B cell (primary cell): Measurements from ENCODE around the gene CCDC107. TPM values are rescaled to one million over a fixed set of nuclear protein-coding genes. Genes with fewer than 3 reads are reported as not detected.
"Not testable (repeated sequence)": the region's sequence is repeated elsewhere in the genome, so short reads cannot be mapped to it uniquely, and the experiment has no call there.

Source experiments
- ATAC-seq: fragments of 200-7000 bp; cut with Tn5 transposase; one replicate; pipeline ENCODE4 v1.10.0; 2021; ENCODE audit warnings: low read depth, mild to moderate bottlenecking, moderate number of reproducible peaks, moderate library complexity
- CTCF ChIA-PET: fragments of 350-600 bp; sonication (Branson Sonifier 250); formaldehyde crosslinking; loops from one replicate; lab custom pipeline; 2021; ENCODE audit warnings: antibody characterized with exemption, inconsistent platforms; lab: Charles Lee
- POLR2A ChIA-PET: fragments of 350-600 bp; sonication (Branson Sonifier 250); formaldehyde crosslinking; loops from one replicate; lab custom pipeline; 2021; ENCODE audit warnings: antibody characterized with exemption; lab: Charles Lee
- DNase-seq: peaks from one replicate; pipeline ENCODE4 v3.0.0; 2013
- H2AFZ ChIP-seq: 2 replicates; pipeline ENCODE4 v1.6.1; 2012; ENCODE audit warnings: mild to moderate bottlenecking, low read depth, low read length; ENCODE audit not compliant: insufficient read depth, poor library complexity, severe bottlenecking
- H3K27ac ChIP-seq, 2 donors: 1 replicate in 1 of 2; 2 replicates in 1 of 2; pipeline ENCODE4 v1.5.1; 2012 to 2013; ENCODE audit warnings: low read length in 2 of 2, mild to moderate bottlenecking in 2 of 2, moderate library complexity in 1 of 2
- H3K27me3 ChIP-seq, 4 experiments: fragments of 200-600 bp in 1 of 4; sonication (generic) in 1 of 4; replicated peaks in 1 of 4; 1 replicate in 2 of 4; 2 replicates in 2 of 4; pipeline versions ENCODE4 v1.6.1 to v1.7.0; 2013 to 2016; ENCODE audit warnings: low read length in 3 of 4, mild to moderate bottlenecking in 2 of 4, mixed read lengths in 1 of 4, moderate library complexity in 1 of 4; ENCODE audit not compliant: insufficient read depth in 4 of 4, control insufficient read depth in 3 of 4; ENCODE audit errors: control extremely low read depth in 1 of 4
- H3K36me3 ChIP-seq, 2 experiments: replicated peaks in 1 of 2; 1 replicate in 1 of 2; 2 replicates in 1 of 2; pipeline versions ENCODE4 v1.6.1 to v1.7.1; 2013; ENCODE audit warnings: low read length in 1 of 2; ENCODE audit not compliant: insufficient read depth in 2 of 2, control insufficient read depth in 1 of 2; ENCODE audit errors: control extremely low read depth in 1 of 2, extremely low read depth in 1 of 2
- H3K4me1 ChIP-seq, 2 donors: fragments of 200-600 bp in 1 of 2; sonication (generic) in 1 of 2; 1 replicate in 1 of 2; 2 replicates in 1 of 2; pipeline versions ENCODE4 v1.5.1 to v1.6.1; 2013 to 2017; ENCODE audit warnings: low read length in 2 of 2; ENCODE audit not compliant: control insufficient read depth in 2 of 2, insufficient read depth in 2 of 2
- H3K4me2 ChIP-seq: replicated peaks from 2 replicates; pipeline ENCODE3; 2012; ENCODE audit warnings: mild to moderate bottlenecking, low read depth, low read length; ENCODE audit not compliant: poor library complexity, severe bottlenecking
- H3K4me3 ChIP-seq, 5 experiments: fragments of 200-600 bp in 1 of 5; sonication (generic) in 1 of 5; 1 replicate in 3 of 5; 2 replicates in 2 of 5; pipeline versions ENCODE4 v1.5.1 to v1.7.0; 2011 to 2016; ENCODE audit warnings: low read length in 4 of 5, mild to moderate bottlenecking in 4 of 5, low read depth in 2 of 5, control low read depth in 1 of 5, moderate library complexity in 1 of 5; ENCODE audit not compliant: insufficient read depth in 1 of 5; ENCODE audit errors: control extremely low read depth in 1 of 5, extremely low read depth in 1 of 5
- H3K79me2 ChIP-seq: fragments of 200-600 bp; sonication (generic); one replicate; pipeline ENCODE4 v1.6.0; 2016; ENCODE audit warnings: low read length; ENCODE audit not compliant: control insufficient read depth, insufficient read depth
- H3K9ac ChIP-seq: fragments of 200-600 bp; sonication (generic); 2 replicates; pipeline ENCODE4 v1.6.1; 2017; ENCODE audit warnings: mild to moderate bottlenecking, low read length, moderate library complexity
- H3K9me3 ChIP-seq, 3 donors: one replicate each; pipeline versions ENCODE4 v1.6.1 to v1.7.1; 2013; ENCODE audit warnings: low read length in 2 of 3; ENCODE audit not compliant: control insufficient read depth in 2 of 3, insufficient read depth in 1 of 3; ENCODE audit errors: control extremely low read depth in 1 of 3
- H4K20me1 ChIP-seq: 2 replicates; pipeline ENCODE4 v1.6.0; 2012; ENCODE audit warnings: mild to moderate bottlenecking, low read length; ENCODE audit not compliant: insufficient read depth, control insufficient read depth, poor library complexity, severe bottlenecking
- H3K27ac Mint-ChIP-seq: one replicate; pipeline ENCODE4 v1.8.0; 2021; ENCODE audit warnings: mixed read lengths
- H3K27me3 Mint-ChIP-seq: one replicate; pipeline ENCODE4 v1.8.0; 2021; ENCODE audit warnings: mixed read lengths
- H3K4me1 Mint-ChIP-seq: one replicate; pipeline ENCODE4 v1.8.0; 2021; ENCODE audit warnings: mixed read lengths
- H3K4me3 Mint-ChIP-seq: one replicate; pipeline ENCODE4 v1.8.0; 2021; ENCODE audit warnings: mixed read lengths
- H3K9me3 Mint-ChIP-seq: one replicate; pipeline ENCODE4 v1.8.0; 2022; ENCODE audit warnings: mixed read lengths; ENCODE audit not compliant: insufficient read depth
- WGBS: methylation state at CpG from one replicate; pipeline ENCODE4 v1.1.5; 2013; ENCODE audit warnings: missing lambda C conversion rate; ENCODE audit not compliant: insufficient coverage; 5-methylcytosine and 5-hydroxymethylcytosine counted together
- intact Hi-C: fragments of 100-400 bp; cut with micrococcal nuclease; formaldehyde crosslinking; loops from one replicate; pipeline ENCODE4 v1.10.0; 2022
- polyA plus RNA-seq: library from polyadenylated mRNA; depleted of rRNA; stranded (reverse); fragments of >200 nt; gene quantifications from 2 replicates; pipeline ENCODE4 v1.2.3, GENCODE V29; 2012
- total RNA-seq, 2 donors: library from RNA; stranded (reverse); fragments of 120-200 nt in 1 of 2; gene quantifications; 1 replicate in 1 of 2; 2 replicates in 1 of 2; pipeline versions ENCODE4 v1.2.3 to v1.2.4, GENCODE V29; 2013 to 2022

Gene CCDC107
- total and polyA plus RNA-seq, 2 donors (not counting 1 experiment from before 2014, with no cell fraction given) = 22.5 to 33.8 TPM

DNA sequence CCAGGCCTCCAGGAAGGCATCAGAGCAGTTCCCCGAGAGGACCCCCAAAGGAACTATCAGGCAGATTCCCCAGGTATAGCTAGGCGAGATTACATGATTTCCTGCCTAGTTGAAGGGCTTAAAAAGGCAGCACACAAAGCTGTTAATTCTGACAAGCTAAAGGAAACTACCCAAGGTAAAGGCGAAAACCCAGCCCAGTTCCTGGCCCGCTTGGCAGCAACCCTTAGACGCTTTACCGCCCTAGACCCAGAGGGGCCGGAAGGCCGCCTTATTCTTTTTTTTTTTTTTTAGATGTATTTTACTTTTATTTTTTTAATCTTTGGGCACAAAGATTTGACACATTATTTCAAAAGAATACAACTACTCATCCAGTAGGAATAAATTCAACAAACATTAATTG lies 19.3 kb upstream of the CCDC107 start:
- intact Hi-C loops, H2AFZ ChIP-seq, H3K9me3 Mint-ChIP-seq, H3K4me3 ChIP-seq, H3K27me3 ChIP-seq, H3K27me3 Mint-ChIP-seq, H4K20me1 ChIP-seq, H3K9ac ChIP-seq, H3K36me3 ChIP-seq, ATAC-seq, H3K9me3 ChIP-seq: not testable (repeated sequence)
- H3K4me2 ChIP-seq = peak overlapping the region; percentile 35
- peaks cover 88% of the 10 kb centered on the region for H3K4me1 Mint-ChIP-seq
- 10% methylated on average over 2 of the region's 8 CpGs for WGBS
- peaks cover 90 to 94% of the 10 kb centered on the region in 2 donors for H3K4me1 ChIP-seq
- peak overlapping the region; percentile 68 for H3K4me3 Mint-ChIP-seq
- ChIA-PET POLR2A (interaction anchor here (1.1 to 2.1 kb wide), 4 partner anchors 9 to 22 kb away, joined by 4 to 15 read pairs (median 6); partner anchors contain the start of genes CCDC107, CD72 and RMRP), CTCF (interaction anchor here (0.7 to 15.0 kb wide), 7 partner anchors 10 to 90 kb away, joined by 3 to 357 read pairs (median 3); partner anchors contain the start of gene CD72)
- peak overlapping the region; percentile 91 for H3K27ac Mint-ChIP-seq
- peak; percentile 51 for DNase-seq
- H3K79me2 ChIP-seq = peaks cover 39% of the 10 kb centered on the region
- peak overlapping the region; percentile 88 to 95 for H3K27ac ChIP-seq

GRCh38 chr9:35639225-35639624 lies 18.9 kb upstream of the CCDC107 start:
- H3K4me1 ChIP-seq = peaks cover 89 to 98% of the 10 kb centered on the region in 2 donors
- no CpG with 5 or more reads among the region's 1 CpG for WGBS
- H3K27me3 Mint-ChIP-seq, H3K36me3 ChIP-seq, intact Hi-C loops, ATAC-seq, H4K20me1 ChIP-seq, H3K9me3 ChIP-seq, H3K4me3 ChIP-seq, H3K27me3 ChIP-seq, H3K9me3 Mint-ChIP-seq, DNase-seq, H2AFZ ChIP-seq: not testable (repeated sequence)
- H3K9ac ChIP-seq = peak overlapping the region; percentile 14
- CTCF ChIA-PET = interaction anchor here (0.6 to 15.0 kb wide), 7 partner anchors 8 to 106 kb away, joined by 3 to 357 read pairs (median 5); partner anchors contain the start of genes CCDC107, CD72 and RMRP
- Mint-ChIP-seq H3K4me3 (peak overlapping the region; percentile 51), H3K27ac (peak overlapping the region; percentile 88), H3K4me1 (peaks cover 85% of the 10 kb centered on the region)
- POLR2A ChIA-PET = interaction anchor here (0.8 to 2.1 kb wide), 4 partner anchors 18 to 117 kb away, joined by 4 to 15 read pairs (median 5); partner anchors contain the start of genes CCDC107, CD72 and RMRP
- peak overlapping the region; percentile 35 for H3K4me2 ChIP-seq
- H3K27ac ChIP-seq = peak overlapping the region; percentile 88 to 95
- peaks cover 44% of the 10 kb centered on the region for H3K79me2 ChIP-seq
